SK-N-SH (cell line): ENCODE results near the gene CUL9. TPM values are rescaled to one million over a fixed set of nuclear protein-coding genes. Genes with fewer than 3 reads are reported as not detected.

ENCODE experiments used
- CTCF ChIA-PET: fragments of 300-600, 350-600 bp; formaldehyde crosslinking; extraction: SDS; loops from one replicate; lab custom pipeline; 2021; lab: Yijun Ruan, JAX
- POLR2A ChIA-PET: fragments of 350-600 bp; sonication (Branson Sonifier 250); formaldehyde crosslinking; extraction: SDS; loops from one replicate; lab custom pipeline; 2020; ENCODE audit warnings: antibody characterized with exemption, inconsistent platforms; lab: Yijun Ruan, JAX
- DNase-seq: peaks from one replicate; pipeline ENCODE4 v3.0.0; 2012
- H2AFZ ChIP-seq: fragments of 200-600 bp; sonication (generic); 2 replicates; pipeline ENCODE4 v1.8.1; 2016; ENCODE audit warnings: antibody characterized with exemption, mild to moderate bottlenecking, low read depth
- H3F3A ChIP-seq: fragments of 200-600 bp; sonication (generic); replicated peaks from 2 replicates; pipeline ENCODE3; 2016; ENCODE audit warnings: antibody characterized with exemption, mild to moderate bottlenecking; ENCODE audit not compliant: insufficient read depth
- H3K27ac ChIP-seq, 2 experiments: fragments of 200-500 bp in 1 of 2; fragments of 200-600 bp in 1 of 2; sonication (Bioruptor generic) in 1 of 2; sonication (generic), shearing (Covaris generic) in 1 of 2; 2 replicates each; pipeline versions ENCODE4 v1.5.1 to v1.6.1; 2014 to 2016; ENCODE audit warnings: low read depth in 2 of 2, inconsistent platforms in 1 of 2, low read length in 1 of 2, mild to moderate bottlenecking in 1 of 2, mixed read lengths in 1 of 2
- H3K27me3 ChIP-seq: fragments of 200-600 bp; sonication (generic), shearing (Covaris generic); 2 replicates; pipeline ENCODE4 v1.6.1; 2016; ENCODE audit warnings: mixed run types; ENCODE audit not compliant: insufficient read depth
- H3K36me3 ChIP-seq, 2 experiments: fragments of 200-500 bp in 1 of 2; fragments of 200-600 bp in 1 of 2; sonication (Bioruptor generic) in 1 of 2; sonication (generic) in 1 of 2; replicated peaks in 1 of 2; 2 replicates each; pipeline versions ENCODE3 to v1.5.1; 2014 to 2016; ENCODE audit warnings: low read length in 1 of 2, mild to moderate bottlenecking in 1 of 2; ENCODE audit not compliant: insufficient read depth in 2 of 2, control insufficient read depth in 1 of 2
- H3K4me1 ChIP-seq, 2 experiments: fragments of 200-500 bp in 1 of 2; fragments of 200-600 bp in 1 of 2; sonication (Bioruptor generic) in 1 of 2; sonication (generic), shearing (Covaris generic) in 1 of 2; 2 replicates each; pipeline versions ENCODE4 v1.5.1 to v1.6.1; 2014 to 2016; ENCODE audit warnings: low read depth in 1 of 2, low read length in 1 of 2, mixed run types in 1 of 2; ENCODE audit not compliant: insufficient read depth in 2 of 2, control insufficient read depth in 1 of 2
- H3K4me2 ChIP-seq: fragments of 200-600 bp; sonication (generic), shearing (Covaris generic); 2 replicates; pipeline ENCODE4 v1.6.1; 2017; ENCODE audit warnings: mixed run types
- H3K4me3 ChIP-seq, 2 experiments: fragments of 200-500 bp in 1 of 2; fragments of 200-600 bp in 1 of 2; sonication (Bioruptor generic) in 1 of 2; sonication (generic), shearing (Covaris generic) in 1 of 2; 2 replicates each; pipeline versions ENCODE4 v1.5.1 to v1.8.1; 2014 to 2016; ENCODE audit warnings: low read depth in 2 of 2, inconsistent platforms in 1 of 2, low read length in 1 of 2, mild to moderate bottlenecking in 1 of 2, mixed read lengths in 1 of 2, moderate library complexity in 1 of 2
- H3K79me2 ChIP-seq: fragments of 200-600 bp; sonication (generic); 2 replicates; pipeline ENCODE4 v1.8.1; 2017; ENCODE audit warnings: mild to moderate bottlenecking; ENCODE audit not compliant: insufficient read depth
- H3K9ac ChIP-seq: fragments of 200-600 bp; sonication (generic); 2 replicates; pipeline ENCODE4 v1.6.1; 2017; ENCODE audit warnings: mixed run types
- H3K9me2 ChIP-seq: fragments of 200-600 bp; sonication (generic); 2 replicates; pipeline ENCODE4 v1.6.1; 2017; ENCODE audit warnings: mixed run types
- H3K9me3 ChIP-seq: fragments of 200-600 bp; sonication (generic); 2 replicates; pipeline ENCODE4 v1.6.1; 2017; ENCODE audit warnings: mixed run types, mild to moderate bottlenecking, moderate library complexity
- H4K20me1 ChIP-seq: fragments of 200-600 bp; sonication (generic); 2 replicates; pipeline ENCODE4 v1.6.1; 2017; ENCODE audit warnings: mild to moderate bottlenecking, mixed run types; ENCODE audit not compliant: insufficient read depth
- CHD2 ChIP-seq: fragments of 150-350 bp; IDR thresholded peaks from 2 replicates; pipeline ENCODE4 v1.6.1; 2018; ENCODE audit warnings: low read length; ENCODE audit not compliant: partially characterized antibody
- CTCF ChIP-seq: fragments of 200-600 bp; sonication (generic); IDR thresholded peaks from 2 replicates; pipeline ENCODE4 v1.6.1; 2017; ENCODE audit warnings: antibody characterized with exemption, mild to moderate bottlenecking, moderate library complexity
- ELF1 ChIP-seq: IDR thresholded peaks from 2 replicates; pipeline ENCODE4 v1.4.0; 2012
- EP300 ChIP-seq, 2 experiments: IDR thresholded peaks; 2 replicates each; pipeline versions ENCODE4 v1.4.0 to v1.6.1; 2012; ENCODE audit warnings: borderline replicate concordance in 1 of 2, low read depth in 1 of 2, low read length in 1 of 2
- FOSL2 ChIP-seq: IDR thresholded peaks from 2 replicates; pipeline ENCODE4 v1.4.0; 2012; ENCODE audit warnings: low read depth, mild to moderate bottlenecking, moderate library complexity, borderline replicate concordance
- FOXJ3 ChIP-seq: sonication (generic); formaldehyde crosslinking; IDR thresholded peaks from 2 replicates; pipeline ENCODE4 v1.5.1; 2020; ENCODE audit warnings: mild to moderate bottlenecking, missing genetic modification reagents
- FOXM1 ChIP-seq: IDR thresholded peaks from 2 replicates; pipeline ENCODE4 v1.4.0; 2012; ENCODE audit warnings: low read depth, mild to moderate bottlenecking
- GABPA ChIP-seq: IDR thresholded peaks from 2 replicates; pipeline ENCODE4 v1.4.0; 2012; ENCODE audit warnings: low read depth, mild to moderate bottlenecking
- JUND ChIP-seq: IDR thresholded peaks from 2 replicates; pipeline ENCODE4 v1.4.0; 2012
- MEF2A ChIP-seq: IDR thresholded peaks from 2 replicates; pipeline ENCODE4 v1.4.0; 2012; ENCODE audit warnings: low read depth, borderline replicate concordance
- MXI1 ChIP-seq: IDR thresholded peaks from 2 replicates; pipeline ENCODE4 v1.6.1; 2012; ENCODE audit warnings: mild to moderate bottlenecking, low read depth, low read length, improper control_type of control experiment
- REST ChIP-seq: IDR thresholded peaks from 2 replicates; pipeline ENCODE4 v1.6.1; 2012; ENCODE audit warnings: mild to moderate bottlenecking, low read depth, low read length, moderate library complexity
- RFX5 ChIP-seq: IDR thresholded peaks from 2 replicates; pipeline ENCODE4 v1.6.1; 2012; ENCODE audit warnings: mild to moderate bottlenecking, improper control_type of control experiment, low read length
- TAF1 ChIP-seq: IDR thresholded peaks from 2 replicates; pipeline ENCODE4 v1.6.1; 2012; ENCODE audit warnings: low read depth, mild to moderate bottlenecking, low read length, moderate library complexity, borderline replicate concordance
- TCF12 ChIP-seq: IDR thresholded peaks from 2 replicates; pipeline ENCODE4 v1.4.0; 2012
- TEAD4 ChIP-seq: IDR thresholded peaks from 2 replicates; pipeline ENCODE4 v1.4.0; 2012; ENCODE audit warnings: mild to moderate bottlenecking, borderline replicate concordance; ENCODE audit not compliant: insufficient read depth
- USF1 ChIP-seq: IDR thresholded peaks from 2 replicates; pipeline ENCODE4 v1.4.0; 2012; ENCODE audit warnings: low read depth, borderline replicate concordance
- USF2 ChIP-seq: fragments of 150-350 bp; IDR thresholded peaks from 2 replicates; pipeline ENCODE4 v1.6.1; 2017; ENCODE audit warnings: antibody characterized with exemption, low read length, low read depth, borderline replicate concordance
- YY1 ChIP-seq: IDR thresholded peaks from 2 replicates; pipeline ENCODE4 v1.4.0; 2012; ENCODE audit warnings: low read depth, mild to moderate bottlenecking
- WGBS: methylation state at CpG from one replicate; pipeline ENCODE4 v1.1.6; 2017; ENCODE audit warnings: low lambda C conversion rate; 5-methylcytosine and 5-hydroxymethylcytosine counted together
- polyA plus RNA-seq, 3 experiments: library from polyadenylated mRNA; depleted of rRNA; stranded (reverse); fragments of >200 nt; gene quantifications; 2 replicates each; pipeline ENCODE4 v1.2.3, GENCODE V29; 2012
- TF ChIP-seq, protein P1 (sequence below): fragments of 150-350 bp; IDR thresholded peaks from 2 replicates; pipeline ENCODE4 v1.6.1; 2016; ENCODE audit warnings: mild to moderate bottlenecking, low read depth, low read length

Gene CUL9
- polyA plus RNA-seq, 1 of the 3 experiments (the other 2 are of a cell fraction): 37.7 TPM

GRCh38 chr6:43149265-43149664 is 32.7 kb upstream of the CUL9 start:
- Histone ChIP-seq H3K27ac (peak overlapping the region in 1 of 2 experiments; percentile 34; a peak in 1 of 4 replicates), H2AFZ (no peak overlapping the region), H3K4me1 (no peaks in the 10 kb centered on the region), H3K9me3 (no peaks in the 10 kb centered on the region), H3K36me3 (peaks cover 16 to 20% of the 10 kb centered on the region in 2 experiments), H3K4me2 (peak overlapping the region; percentile 17; the same call in 1 of the 2 replicates), H3K9ac (no peak overlapping the region), H3K9me2 (no peaks in the 10 kb centered on the region), H3K4me3 (no peak overlapping the region), H4K20me1 (no peaks in the 10 kb centered on the region), H3F3A (peaks cover 6% of the 10 kb centered on the region), H3K27me3 (no peaks in the 10 kb centered on the region), H3K79me2 (no peaks in the 10 kb centered on the region)
- TF ChIP-seq USF1 (no peak), JUND (no peak), FOXJ3 (CRISPR knock-in tag) (no peak), USF2 (no peak), RFX5 (no peak), GABPA (no peak), MEF2A (no peak), MXI1 (no peak), FOSL2 (no peak), CHD2 (no peak), TEAD4 (no peak), YY1 (no peak), TAF1 (no peak), CTCF (no peak), TCF12 (no peak), ELF1 (no peak), REST (no peak), FOXM1 (no peak), EP300 (IDR thresholded peaks at IDR 0.05; ENCODE audit: borderline replicate concordance in 1 of 2, low read depth in 1 of 2, low read length in 1 of 2) (no peak)
- TF ChIP-seq, protein P1, sequence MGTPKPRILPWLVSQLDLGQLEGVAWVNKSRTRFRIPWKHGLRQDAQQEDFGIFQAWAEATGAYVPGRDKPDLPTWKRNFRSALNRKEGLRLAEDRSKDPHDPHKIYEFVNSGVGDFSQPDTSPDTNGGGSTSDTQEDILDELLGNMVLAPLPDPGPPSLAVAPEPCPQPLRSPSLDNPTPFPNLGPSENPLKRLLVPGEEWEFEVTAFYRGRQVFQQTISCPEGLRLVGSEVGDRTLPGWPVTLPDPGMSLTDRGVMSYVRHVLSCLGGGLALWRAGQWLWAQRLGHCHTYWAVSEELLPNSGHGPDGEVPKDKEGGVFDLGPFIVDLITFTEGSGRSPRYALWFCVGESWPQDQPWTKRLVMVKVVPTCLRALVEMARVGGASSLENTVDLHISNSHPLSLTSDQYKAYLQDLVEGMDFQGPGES: no peak
- ChIA-PET CTCF (interaction anchor here (0.9 to 1.7 kb wide), 2 partner anchors 80 to 248 kb away, joined by 3 to 7 read pairs; no protein-coding TSS in a partner anchor), POLR2A (interaction anchor here (1.1 kb wide), 1 partner anchor 90 kb away, joined by 4 read pairs; the partner anchor contains the start of genes KLC4 and MRPL2)
- DNase-seq: no peak
- 92% methylated on average over 1 of the region's 1 CpG for WGBS
